Kidney epithelial cell (primary cell): ENCODE results near the gene KRT5. TPM values are rescaled to one million over a fixed set of nuclear protein-coding genes. Genes with fewer than 3 reads are reported as not detected.

Experiments
- DNase-seq: peaks from one replicate; pipeline ENCODE4 v3.0.0-alpha.2; 2010; ENCODE audit warnings: low read depth
- H3K27me3 ChIP-seq: 2 replicates; pipeline ENCODE4 v1.6.0; 2011; ENCODE audit warnings: low read length; ENCODE audit not compliant: control insufficient read depth, insufficient read depth
- H3K36me3 ChIP-seq: 2 replicates; pipeline ENCODE4 v1.5.1; 2011; ENCODE audit warnings: low read length; ENCODE audit not compliant: control insufficient read depth, insufficient read depth
- H3K4me3 ChIP-seq: 2 replicates; pipeline ENCODE4 v1.5.1; 2011; ENCODE audit warnings: low read depth, mild to moderate bottlenecking, control low read depth, low read length
- CTCF ChIP-seq: IDR thresholded peaks from 2 replicates; pipeline ENCODE4 v1.5.1; 2011; ENCODE audit warnings: mild to moderate bottlenecking, moderate library complexity, low read length, control low read depth, inconsistent platforms; ENCODE audit not compliant: insufficient read depth, poor library complexity, severe bottlenecking
- total RNA-seq: library from RNA; depleted of rRNA; stranded (reverse); fragments of >200 nt; gene quantifications from 2 replicates; pipeline ENCODE4 v1.2.3, GENCODE V29; 2015

Gene KRT5
- total RNA-seq, 1 donor from 2014 or later: not detected

GRCh38 chr12:52525661-52526499, 5.7 kb upstream of the KRT5 start:
- TF ChIP-seq CTCF: no peak
- DNase-seq: no peak
- Histone ChIP-seq H3K27me3 (peaks cover 11% of the 10 kb centered on the region), H3K4me3 (no peak overlapping the region), H3K36me3 (no peaks in the 10 kb centered on the region)

DNA sequence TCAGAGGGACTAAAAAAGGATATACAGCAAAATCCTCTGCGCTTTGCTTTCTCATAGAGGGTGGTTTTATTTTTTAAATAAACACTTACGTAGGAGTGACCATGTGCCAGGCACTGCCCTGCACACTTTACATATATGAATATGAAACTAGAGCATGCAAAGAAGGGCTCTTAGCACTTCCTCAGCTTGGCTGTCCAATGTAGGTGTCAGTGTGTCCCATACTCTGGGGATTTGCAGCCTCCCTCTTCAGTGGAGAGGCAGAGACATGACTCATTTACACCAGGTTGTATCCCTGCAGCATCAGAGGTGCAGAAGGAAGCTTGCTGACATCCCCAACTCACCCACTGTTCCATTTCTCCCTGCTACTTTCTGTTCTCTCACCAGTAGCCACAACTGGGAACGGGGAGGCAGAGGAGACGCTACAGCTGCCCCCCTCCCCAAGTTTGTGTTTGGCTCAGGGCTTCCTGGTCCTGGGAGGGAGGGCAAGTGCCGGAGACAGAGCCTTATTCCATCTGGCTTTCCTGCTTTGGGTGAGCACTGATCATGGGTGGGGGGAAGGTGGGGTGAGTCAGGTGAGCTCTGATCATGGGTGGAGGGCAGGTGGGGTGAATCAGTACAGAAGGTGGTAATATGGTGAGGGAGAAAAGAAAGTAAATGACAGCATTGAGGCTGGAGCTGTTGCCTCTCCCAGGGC, 4.9 kb upstream of the KRT5 start:
- DNase-seq: no peak
- Histone ChIP-seq H3K4me3 (no peak overlapping the region), H3K36me3 (no peaks in the 10 kb centered on the region), H3K27me3 (peaks cover 17% of the 10 kb centered on the region)
- no peak for TF ChIP-seq CTCF

- TF ChIP-seq CTCF: no peak
- DNase-seq: no peak
- Histone ChIP-seq H3K4me3 (no peak overlapping the region), H3K36me3 (no peaks in the 10 kb centered on the region), H3K27me3 (peaks cover 18% of the 10 kb centered on the region)
Measured at GRCh38 chr12:52524241-52524897, 4.2 kb upstream of the KRT5 start.

DNA sequence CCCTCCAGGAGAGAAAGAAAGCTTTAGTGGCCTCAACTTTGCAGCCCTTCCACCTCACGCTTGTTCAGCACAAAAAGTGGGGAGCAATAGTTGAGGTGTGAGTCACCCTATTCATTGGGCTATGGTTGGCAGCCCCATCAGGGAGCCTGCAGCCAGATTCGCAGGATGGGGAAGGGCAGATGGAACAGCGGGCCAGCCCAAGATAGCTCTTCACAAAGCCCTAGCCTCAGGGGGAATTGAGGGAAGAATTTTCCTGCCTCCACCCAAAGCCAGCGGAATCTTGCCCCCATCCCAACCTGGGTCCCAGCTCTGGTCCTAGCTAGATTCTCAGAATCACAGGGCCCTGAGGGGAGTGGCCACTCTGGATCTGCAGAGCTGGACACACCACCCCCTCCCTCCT, 3.6 kb upstream of the KRT5 start:
- Histone ChIP-seq H3K4me3 (no peak overlapping the region), H3K36me3 (no peaks in the 10 kb centered on the region), H3K27me3 (peaks cover 18% of the 10 kb centered on the region)
- DNase-seq: no peak
- no peak for TF ChIP-seq CTCF

DNA sequence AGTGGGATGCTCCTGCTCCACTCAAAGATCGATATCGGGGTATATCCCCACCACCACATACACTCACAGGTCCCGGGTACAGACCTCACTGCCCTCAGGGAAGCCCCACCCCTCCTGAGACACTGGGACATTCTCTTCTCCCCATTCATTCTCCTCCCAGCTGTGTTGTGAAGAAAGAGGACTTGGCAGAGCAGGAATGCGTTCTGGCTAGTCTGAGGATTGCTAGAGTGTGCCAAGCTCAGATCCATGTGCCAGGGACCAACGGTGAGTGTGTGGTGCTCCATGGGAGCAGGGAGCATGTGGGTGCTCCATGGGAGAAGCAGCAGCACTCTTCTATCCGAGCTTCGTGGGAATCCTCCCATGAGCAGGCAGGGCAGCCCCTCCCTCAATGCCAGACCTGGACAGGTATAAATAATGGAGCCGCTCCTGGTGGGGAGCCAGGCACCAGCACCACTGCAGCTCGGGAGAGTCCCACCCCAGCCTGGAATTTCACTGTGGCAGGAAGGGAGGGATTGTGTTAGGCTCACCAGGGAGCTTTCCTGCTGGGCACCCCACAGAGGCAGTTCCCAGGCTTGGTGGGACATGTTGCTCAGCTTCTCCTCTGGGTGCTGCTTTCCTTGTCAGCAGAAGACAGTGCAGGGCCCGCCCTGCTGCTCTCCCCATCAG, 2.3 kb upstream of the KRT5 start:
- no peak for TF ChIP-seq CTCF
- DNase-seq: no peak
- Histone ChIP-seq H3K4me3 (no peak overlapping the region), H3K36me3 (no peaks in the 10 kb centered on the region), H3K27me3 (peaks cover 18% of the 10 kb centered on the region)
